DOHH2 (cell line): ENCODE measurements around the gene ZNF48.

Experiments
- CTCF ChIP-seq: fragments of 200-600 bp; sonication (generic); IDR thresholded peaks from one replicate; pipeline ENCODE4 v1.5.1; 2014; ENCODE audit warnings: antibody characterized with exemption, mild to moderate bottlenecking, low read depth, low read length; ENCODE audit not compliant: poor library complexity, severe bottlenecking
- EZH2phosphoT487 ChIP-seq: fragments of 200-600 bp; sonication (generic); IDR thresholded peaks from 2 replicates; pipeline ENCODE4 v1.6.1; 2017; ENCODE audit warnings: borderline replicate concordance, mild to moderate bottlenecking, antibody characterized with exemption, low read length, moderate library complexity, mixed read lengths

- TF ChIP-seq CTCF: no peak
- TF ChIP-seq EZH2phosphoT487: no peak
Measured at GRCh38 chr16:30372725-30373124, 22.5 kb upstream of the ZNF48 start.
